ENCODE data around the gene LITAF.

GRCh38 chr16:11564046-11564926, 22.4 kb downstream of the LITAF start:
- TF ChIP-seq CTCF (IDR thresholded peaks at IDR 0.05; ENCODE audit: insufficient read depth, low read length) (no peak), POLR2AphosphoS5 (IDR thresholded peaks at IDR 0.05; ENCODE audit: low read depth) (no peak), REST (IDR thresholded peaks at IDR 0.05; ENCODE audit: insufficient replicate concordance, low read depth) (no peak), GABPA (IDR thresholded peaks at IDR 0.05; ENCODE audit: low read depth) (no peak), SPI1 (IDR thresholded peaks at IDR 0.05; ENCODE audit: borderline replicate concordance, low read depth) (no peak)
